HG03520 (cell line): ENCODE results near the gene FAM170B.

Experiments used
- ATAC-seq: cut with Tn5 transposase; IDR thresholded peaks from one replicate; pipeline ENCODE4 v1.9.1; 2021; ENCODE audit warnings: mild to moderate bottlenecking, moderate library complexity; ENCODE audit not compliant: unreplicated experiment

Gene FAM170B

GRCh38 chr10:49170632-49171325 is 37.0 kb upstream of the FAM170B start:
- no peak for ATAC-seq

- no peak for ATAC-seq
Measured at GRCh38 chr10:49169776-49170175, 36.0 kb upstream of the FAM170B start.

- ATAC-seq, result no peak
Measured at GRCh38 chr10:49168831-49169500, 35.1 kb upstream of the FAM170B start.

- ATAC-seq, result no peak
Measured at GRCh38 chr10:49168171-49168540, 34.3 kb upstream of the FAM170B start.

GRCh38 chr10:49167425-49168170 is 33.8 kb upstream of the FAM170B start:
- no peak for ATAC-seq

- no peak for ATAC-seq
Measured at GRCh38 chr10:49166484-49167400, 32.9 kb upstream of the FAM170B start.

GRCh38 chr10:49165821-49166483 is 32.1 kb upstream of the FAM170B start:
- ATAC-seq, result no peak

- no peak for ATAC-seq
Measured at GRCh38 chr10:49165259-49165658, 31.4 kb upstream of the FAM170B start.

GRCh38 chr10:49164559-49165188 is 30.9 kb upstream of the FAM170B start:
- peak; percentile 71 for ATAC-seq

GRCh38 chr10:49163741-49164140 is 29.9 kb upstream of the FAM170B start:
- ATAC-seq, result no peak

GRCh38 chr10:49162761-49163310 is 29.0 kb upstream of the FAM170B start:
- no peak for ATAC-seq

GRCh38 chr10:49162063-49162462 is 28.2 kb upstream of the FAM170B start:
- no peak for ATAC-seq

GRCh38 chr10:49161411-49161997 is 27.7 kb upstream of the FAM170B start:
- no peak for ATAC-seq

GRCh38 chr10:49160814-49161213 is 27.0 kb upstream of the FAM170B start:
- no peak for ATAC-seq

GRCh38 chr10:49160110-49160509 is 26.3 kb upstream of the FAM170B start:
- no peak for ATAC-seq

- no peak for ATAC-seq
Measured at GRCh38 chr10:49158915-49159314, 25.1 kb upstream of the FAM170B start.

GRCh38 chr10:49158404-49158803 is 24.6 kb upstream of the FAM170B start:
- ATAC-seq, result no peak

GRCh38 chr10:49157229-49157628 is 23.4 kb upstream of the FAM170B start:
- ATAC-seq, result no peak

- no peak for ATAC-seq
Measured at GRCh38 chr10:49154641-49155040, 20.8 kb upstream of the FAM170B start.
